ENCODE data around the gene TBC1D19. TPM values are rescaled to one million over a fixed set of nuclear protein-coding genes. Genes with fewer than 3 reads are reported as not detected.
"Not testable (repeated sequence)": the region's sequence is repeated elsewhere in the genome, so short reads cannot be mapped to it uniquely, and the experiment has no call there.

TBC1D19 gene
- total RNA-seq, 4 donors from 2014 or later, result 9.5 to 24.9 (median 11.2) TPM

- 28% methylated on average over 7 of the region's 7 CpGs for WGBS
- H3K36me3 ChIP-seq, result no peaks in the 10 kb centered on the region
- TF ChIP-seq CTCF (IDR thresholded peaks at IDR 0.05), result no peak
- no peak for TF ChIP-seq EP300 (IDR thresholded peaks at IDR 0.05)
- no peak for TF ChIP-seq POLR2A (IDR thresholded peaks at IDR 0.05; ENCODE audit: low read depth)
- TF ChIP-seq POLR2AphosphoS5 (IDR thresholded peaks at IDR 0.05), result no peak
These were observed 7.6 kb upstream of the TBC1D19 start for GRCh38 chr4:26576231-26576739.

GRCh38 chr4:26577066-26577465 lies 6.8 kb upstream of the TBC1D19 start:
- no peaks in the 10 kb centered on the region for H3K9me3 ChIP-seq
- no peak overlapping the region for H3K27ac ChIP-seq (replicated peaks in 1 of 4)
- peaks cover 0 to 10% (median 4%) of the 10 kb centered on the region in 4 donors for H3K4me1 ChIP-seq
- H3K27me3 ChIP-seq, result no peaks in the 10 kb centered on the region
- intact Hi-C loops (cut with DNase I), result no loop called here
- H3K4me3 ChIP-seq, result no peak overlapping the region
- TF ChIP-seq CTCF (IDR thresholded peaks at IDR 0.05) (no peak), POLR2A (IDR thresholded peaks at IDR 0.05; ENCODE audit: low read depth) (no peak), EP300 (IDR thresholded peaks at IDR 0.05) (no peak), POLR2AphosphoS5 (IDR thresholded peaks at IDR 0.05) (no peak)
- no peak for DNase-seq (ENCODE audit: extremely low spot score)
- WGBS, result 67% methylated on average over 2 of the region's 2 CpGs
- H3K36me3 ChIP-seq, result no peaks in the 10 kb centered on the region

More at GRCh38 chr4:26576231-26576739, 7.6 kb upstream of the TBC1D19 start:
- peaks cover 0 to 10% (median 4%) of the 10 kb centered on the region in 4 donors for H3K4me1 ChIP-seq
- intact Hi-C loops (cut with DNase I), result no loop called here
- no peaks in the 10 kb centered on the region for H3K9me3 ChIP-seq
- H3K27ac ChIP-seq (replicated peaks in 1 of 4), result no peak overlapping the region
- no peaks in the 10 kb centered on the region for H3K27me3 ChIP-seq
- DNase-seq (ENCODE audit: extremely low spot score), result no peak
- no peak overlapping the region for H3K4me3 ChIP-seq

DNA sequence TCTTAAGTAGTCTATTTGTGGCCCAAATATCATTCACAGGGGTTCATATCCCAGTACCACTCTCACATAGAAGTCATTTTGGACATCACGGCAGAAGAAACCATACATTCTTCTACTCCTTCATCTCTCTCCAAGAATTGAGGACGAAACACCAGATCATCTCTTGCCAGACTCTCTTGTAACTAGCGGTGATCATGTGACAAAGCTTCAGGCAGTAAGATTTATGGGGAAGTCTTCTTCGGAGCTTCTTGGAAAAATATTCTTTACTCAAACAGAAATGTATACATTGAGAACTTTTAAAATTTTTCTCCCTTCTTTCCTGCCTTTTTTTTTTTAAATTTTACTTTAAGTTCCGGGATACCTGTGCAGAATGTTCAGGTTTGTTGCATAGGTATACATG lies 4.7 kb upstream of the TBC1D19 start:
- Histone ChIP-seq H3K27ac (replicated peaks in 1 of 4) (no peak overlapping the region), H3K36me3 (no peaks in the 10 kb centered on the region), H3K4me3 (no peak overlapping the region), H3K27me3 (no peaks in the 10 kb centered on the region), H3K4me1 (peaks cover 0 to 15% (median 7%) of the 10 kb centered on the region in 4 donors), H3K9me3 (no peaks in the 10 kb centered on the region)
- no peak for TF ChIP-seq POLR2AphosphoS5 (IDR thresholded peaks at IDR 0.05)
- TF ChIP-seq CTCF (IDR thresholded peaks at IDR 0.05), result no peak
- no peak for TF ChIP-seq POLR2A (IDR thresholded peaks at IDR 0.05; ENCODE audit: low read depth)
- TF ChIP-seq EP300 (IDR thresholded peaks at IDR 0.05), result no peak
- intact Hi-C loops (cut with DNase I), result no loop called here
- WGBS, result 95% methylated on average over 5 of the region's 5 CpGs
- DNase-seq (ENCODE audit: extremely low spot score), result no peak

- DNase-seq (ENCODE audit: extremely low spot score); H3K36me3 ChIP-seq; H3K27ac ChIP-seq (replicated peaks in 1 of 4); H3K4me3 ChIP-seq; H3K9me3 ChIP-seq; H3K27me3 ChIP-seq: not testable (repeated sequence)
- peaks cover 8 to 24% (median 23%) of the 10 kb centered on the region in 4 donors for H3K4me1 ChIP-seq
- WGBS, result 96% methylated on average over 4 of the region's 4 CpGs
- intact Hi-C loops (cut with DNase I), result loop anchor here (10.0 kb wide), 1 partner anchor 273 kb away; no protein-coding TSS in a partner anchor
These were observed 2.5 kb upstream of the TBC1D19 start for GRCh38 chr4:26581341-26581740.

DNA sequence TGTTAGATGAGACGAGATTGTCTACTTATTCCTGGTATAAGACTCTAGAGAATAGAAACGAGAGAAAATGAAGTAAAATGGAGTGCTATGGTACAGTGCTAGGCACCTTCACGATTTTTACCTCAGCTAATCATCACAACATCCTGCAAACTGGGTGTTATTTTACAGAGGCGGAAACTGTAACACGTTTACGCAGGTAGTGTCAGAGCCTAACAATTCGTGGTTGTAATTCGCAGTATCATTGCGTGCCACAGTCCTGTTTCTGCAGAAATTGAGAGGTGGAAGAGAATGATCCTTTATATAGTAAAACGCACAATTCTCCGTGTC lies 383 bp upstream of the TBC1D19 start:
- H3K4me3 ChIP-seq, result peak overlapping the region; percentile 73 to 83 (median 82)
- no peak for DNase-seq (ENCODE audit: extremely low spot score)
- H3K9me3 ChIP-seq, result no peaks in the 10 kb centered on the region
- WGBS, result 3% methylated on average over 11 of the region's 11 CpGs
- intact Hi-C loops (cut with DNase I), result loop anchor here (10.0 kb wide), 1 partner anchor 271 kb away; no protein-coding TSS in a partner anchor
- no peaks in the 10 kb centered on the region for H3K36me3 ChIP-seq
- peaks cover 8 to 23% (median 19%) of the 10 kb centered on the region in 4 donors for H3K4me1 ChIP-seq
- H3K27me3 ChIP-seq, result no peaks in the 10 kb centered on the region
- TF ChIP-seq CTCF (IDR thresholded peaks at IDR 0.05) (no peak), POLR2A (IDR thresholded peaks at IDR 0.05; ENCODE audit: low read depth) (no peak), POLR2AphosphoS5 (IDR thresholded peaks at IDR 0.05) (no peak), EP300 (IDR thresholded peaks at IDR 0.05) (no peak)
- H3K27ac ChIP-seq (replicated peaks in 1 of 4), result peak overlapping the region; percentile 68 to 84 (median 78)
